ENCODE results near the gene FOXD2.
A peak's percentile ranks its signal among the peaks of the same experiment; 100 is the strongest.

Gene FOXD2

DNA sequence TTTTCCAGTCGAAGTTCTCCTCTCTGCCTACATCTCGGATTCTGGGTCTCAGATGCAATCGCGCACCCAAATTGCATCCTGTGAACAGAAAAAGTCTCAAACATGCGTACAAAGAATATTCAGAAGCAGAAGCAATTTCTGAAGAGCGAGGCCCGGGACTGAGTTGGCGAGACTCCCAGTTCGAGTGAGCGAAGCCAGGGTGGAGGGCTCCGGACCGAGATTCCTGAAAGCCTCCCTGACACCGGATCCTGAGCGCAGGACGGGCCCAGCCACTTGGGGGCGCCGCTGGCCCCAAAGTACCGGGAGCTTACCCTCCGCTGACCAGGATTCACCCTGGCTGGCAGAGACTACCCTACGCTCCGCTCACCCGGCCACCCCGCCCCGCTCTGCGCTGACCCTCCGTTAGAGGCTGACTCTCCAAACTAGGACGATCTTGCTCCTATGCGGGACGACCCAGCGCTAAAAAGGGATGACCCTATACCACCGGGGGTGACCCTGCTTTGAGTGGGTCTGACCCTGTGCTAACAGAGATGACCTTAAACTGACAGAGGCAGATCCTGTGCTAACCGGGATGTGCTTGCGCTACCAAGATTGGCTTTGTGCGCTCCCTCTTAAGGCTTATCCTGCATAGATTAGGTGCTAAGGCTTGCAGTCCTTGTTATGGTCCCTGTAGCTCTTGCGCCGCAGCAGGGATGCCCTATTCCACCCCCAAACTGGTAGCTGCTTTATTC lies 12.1 kb downstream of the FOXD2 start:
- TF ChIP-seq, protein P1, sequence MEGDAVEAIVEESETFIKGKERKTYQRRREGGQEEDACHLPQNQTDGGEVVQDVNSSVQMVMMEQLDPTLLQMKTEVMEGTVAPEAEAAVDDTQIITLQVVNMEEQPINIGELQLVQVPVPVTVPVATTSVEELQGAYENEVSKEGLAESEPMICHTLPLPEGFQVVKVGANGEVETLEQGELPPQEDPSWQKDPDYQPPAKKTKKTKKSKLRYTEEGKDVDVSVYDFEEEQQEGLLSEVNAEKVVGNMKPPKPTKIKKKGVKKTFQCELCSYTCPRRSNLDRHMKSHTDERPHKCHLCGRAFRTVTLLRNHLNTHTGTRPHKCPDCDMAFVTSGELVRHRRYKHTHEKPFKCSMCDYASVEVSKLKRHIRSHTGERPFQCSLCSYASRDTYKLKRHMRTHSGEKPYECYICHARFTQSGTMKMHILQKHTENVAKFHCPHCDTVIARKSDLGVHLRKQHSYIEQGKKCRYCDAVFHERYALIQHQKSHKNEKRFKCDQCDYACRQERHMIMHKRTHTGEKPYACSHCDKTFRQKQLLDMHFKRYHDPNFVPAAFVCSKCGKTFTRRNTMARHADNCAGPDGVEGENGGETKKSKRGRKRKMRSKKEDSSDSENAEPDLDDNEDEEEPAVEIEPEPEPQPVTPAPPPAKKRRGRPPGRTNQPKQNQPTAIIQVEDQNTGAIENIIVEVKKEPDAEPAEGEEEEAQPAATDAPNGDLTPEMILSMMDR (IDR thresholded peaks at IDR 0.05): peak; percentile 68

DNA sequence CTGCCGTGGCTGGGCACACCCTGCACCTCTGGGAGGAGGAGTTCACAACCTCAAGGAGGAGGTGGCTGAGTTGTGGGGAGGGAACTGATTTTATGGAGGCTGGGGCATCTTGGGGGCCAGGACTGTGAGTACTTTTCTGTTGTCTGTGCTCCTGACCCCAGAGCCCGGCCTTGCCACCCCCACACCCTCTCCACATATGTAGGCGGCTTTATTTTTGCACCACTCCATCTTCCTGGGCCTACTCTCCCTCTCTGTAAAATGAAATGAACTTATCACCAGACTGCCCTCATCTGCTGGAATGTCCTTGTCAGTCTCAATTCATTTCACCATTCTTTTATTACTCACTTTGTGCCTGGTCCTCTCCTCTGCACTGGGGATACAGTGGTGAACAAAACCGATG lies 12.8 kb downstream of the FOXD2 start:
- TF ChIP-seq, protein P1 (IDR thresholded peaks at IDR 0.05): no peak

DNA sequence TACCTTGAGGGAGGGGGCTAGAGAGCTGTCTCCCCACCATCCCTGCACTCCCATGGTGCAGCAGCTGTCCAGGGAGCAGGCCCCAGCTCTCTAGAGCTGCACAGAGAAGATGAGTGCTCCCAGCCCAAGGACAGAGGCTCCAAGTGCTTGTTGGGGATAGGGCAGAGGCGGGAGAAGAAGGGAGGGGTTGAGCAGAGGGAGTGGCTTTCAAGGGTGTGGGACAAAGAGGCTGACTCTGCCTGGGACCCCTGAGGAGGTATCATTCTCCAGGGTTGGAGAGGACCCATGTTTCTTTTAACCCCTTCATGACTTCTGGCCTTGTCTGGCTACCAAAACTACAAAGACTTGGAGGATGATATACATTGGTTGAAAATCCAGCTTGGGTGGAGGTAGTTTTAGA lies 14.6 kb downstream of the FOXD2 start:
- TF ChIP-seq, protein P1 (IDR thresholded peaks at IDR 0.05): no peak

DNA sequence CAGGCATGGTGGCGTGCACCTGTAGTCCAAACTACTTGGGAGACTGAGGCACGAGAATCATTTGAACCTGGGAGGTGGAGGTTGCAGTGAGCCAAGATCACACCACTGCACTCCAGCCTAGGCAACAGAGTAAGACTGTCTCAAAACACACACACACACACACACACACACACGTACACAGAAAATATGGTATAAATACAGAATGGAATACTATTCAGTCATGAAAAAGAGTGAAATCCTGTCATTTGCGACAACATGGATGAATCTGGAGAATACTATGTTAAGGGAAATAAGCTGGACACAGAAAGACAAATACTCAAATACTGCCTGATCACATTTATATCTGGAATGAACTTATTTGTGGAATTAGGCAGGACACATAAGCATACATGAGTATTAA lies 18.4 kb downstream of the FOXD2 start:
- TF ChIP-seq, protein P1 (IDR thresholded peaks at IDR 0.05): no peak

- TF ChIP-seq, protein P1 (IDR thresholded peaks at IDR 0.05): no peak
Measured at GRCh38 chr1:47459253-47459788, 21.5 kb downstream of the FOXD2 start.

DNA sequence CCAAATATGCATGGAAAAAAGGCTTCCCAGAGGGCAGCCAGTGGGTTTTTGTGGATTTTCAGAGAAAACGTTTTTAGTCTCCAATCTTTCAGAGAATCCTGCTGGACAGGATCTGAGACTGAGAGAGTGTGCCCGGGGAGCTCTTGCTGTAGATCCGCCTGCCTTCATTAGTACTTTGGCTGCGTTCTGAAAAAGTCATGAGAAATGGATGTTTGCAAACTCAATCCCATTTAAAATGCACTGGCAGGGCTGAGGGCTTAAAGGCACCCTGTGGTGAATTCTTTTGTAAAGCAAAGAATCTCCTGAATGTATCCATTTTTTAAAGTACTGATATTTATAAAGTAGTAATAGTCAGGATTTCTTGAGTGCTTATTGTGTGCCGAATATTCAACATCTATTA lies 22.2 kb downstream of the FOXD2 start:
- TF ChIP-seq, protein P1 (IDR thresholded peaks at IDR 0.05): no peak

GRCh38 chr1:47460456-47460855 lies 22.6 kb downstream of the FOXD2 start:
- TF ChIP-seq, protein P1 (IDR thresholded peaks at IDR 0.05): no peak
